Measurements from ENCODE around the gene NACC1.

DNA sequence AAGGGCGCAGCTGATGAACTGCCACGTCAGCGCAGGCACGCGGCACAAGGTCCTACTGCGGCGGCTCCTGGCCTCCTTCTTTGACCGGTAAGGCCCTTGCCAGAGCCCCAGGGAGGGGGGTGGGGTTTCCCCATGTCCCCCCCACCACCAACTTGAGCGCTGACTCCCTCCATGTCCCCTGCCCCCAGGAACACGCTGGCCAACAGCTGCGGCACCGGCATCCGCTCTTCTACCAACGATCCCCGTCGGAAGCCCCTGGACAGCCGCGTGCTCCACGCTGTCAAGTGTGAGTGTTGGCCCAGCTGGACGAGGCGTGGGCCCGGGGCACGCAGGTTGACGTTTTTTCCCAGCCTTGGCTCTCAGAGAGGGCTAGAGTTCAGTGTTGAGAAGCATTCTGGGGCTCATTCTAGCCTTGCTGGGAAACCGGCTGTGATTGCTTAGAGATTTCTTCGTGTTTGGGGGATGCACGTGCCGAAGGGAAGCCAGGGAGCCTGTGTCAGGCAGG, 19.3 kb downstream of the NACC1 start:
- TF ChIP-seq CTCF (IDR thresholded peaks at IDR 0.05; ENCODE audit: extremely low read depth in 1 of 2, insufficient read depth in 1 of 2, low read depth in 1 of 2, low read length in 2 of 2): no peak
- TF ChIP-seq MAX (IDR thresholded peaks at IDR 0.05; ENCODE audit: insufficient read depth, insufficient read length): no peak
- no peak for TF ChIP-seq EZH2 (IDR thresholded peaks at IDR 0.05; ENCODE audit: borderline replicate concordance, low read depth, low read length, severe bottlenecking)
- TF ChIP-seq POLR2AphosphoS5 (IDR thresholded peaks at IDR 0.05; ENCODE audit: insufficient read depth, low read depth, low read length): no peak
- no peak for TF ChIP-seq POLR2A (IDR thresholded peaks at IDR 0.05; ENCODE audit: low read depth, low read length)
- no peak for TF ChIP-seq MYC (IDR thresholded peaks at IDR 0.05; ENCODE audit: low read depth, low read length)
- no peak for TF ChIP-seq FOS (IDR thresholded peaks at IDR 0.05; ENCODE audit: borderline replicate concordance, insufficient read depth, low read length)
